NCI-H146 (cell line): ENCODE results near the gene USP17L20.
"Not testable (repeated sequence)": the region's sequence is repeated elsewhere in the genome, so short reads cannot be mapped to it uniquely, and the experiment has no call there.

Experiments used
- DNase-seq: peaks from one replicate; lab custom pipeline; 2025; lab: John Stamatoyannopoulos, UW

The USP17L20 gene

GRCh38 chr4:9257824-9258223 lies at the start of gene USP17L20:
Gene USP17L20 (plus strand): TSS chr4:9258124. CDS start chr4:9258124, 0 bp downstream.
- DNase-seq, result not testable (repeated sequence)

DNA sequence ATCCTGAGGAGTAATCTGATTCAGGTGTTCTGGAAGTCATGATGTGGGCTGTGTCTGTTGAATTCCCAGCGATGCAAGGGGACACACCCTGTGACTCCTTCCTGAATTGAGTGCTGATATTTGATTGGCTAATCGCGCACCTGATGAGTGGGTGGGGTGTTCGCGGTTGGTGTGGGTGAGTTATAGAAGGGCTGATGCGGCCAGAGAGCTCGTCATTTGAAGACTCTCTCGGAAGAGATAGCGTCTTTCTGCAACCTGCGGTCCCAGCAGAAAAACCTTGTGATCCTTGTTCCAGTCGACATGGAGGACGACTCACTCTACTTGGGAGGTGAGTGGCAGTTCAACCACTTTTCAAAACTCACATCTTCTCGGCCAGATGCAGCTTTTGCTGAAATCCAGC lies 47.6 kb upstream of the USP17L20 start, which contains the start of gene USP17L10:
USP17L10 (plus strand) TSS at position 301 of the 400 bp plus-strand sequence; CDS start at position 301, 0 bp downstream.
- not testable (repeated sequence) for DNase-seq

DNA sequence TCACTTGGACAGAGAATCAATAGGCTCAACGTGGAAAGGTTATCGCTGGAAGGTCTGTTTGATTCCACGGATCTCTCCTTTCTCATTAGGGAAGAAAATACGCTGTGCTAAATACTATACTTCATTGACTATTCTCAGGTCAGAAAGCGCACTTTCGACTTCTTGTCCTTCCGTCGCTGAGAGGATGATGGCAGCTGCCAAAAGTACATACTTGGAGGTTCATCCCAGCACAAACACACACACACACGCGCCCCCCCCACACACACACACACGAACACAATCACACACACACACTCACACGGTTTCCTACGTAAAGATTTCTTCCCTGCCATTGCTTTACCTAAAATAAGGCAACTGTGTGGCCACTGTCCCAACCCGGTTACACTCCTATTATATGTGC lies 43.2 kb upstream of the USP17L20 start:
- not testable (repeated sequence) for DNase-seq

GRCh38 chr4:9215105-9215504 lies 42.8 kb upstream of the USP17L20 start, which contains the start of gene USP17L11:
Gene USP17L11 (plus strand): TSS chr4:9215405. CDS start chr4:9215405, 0 bp downstream.
- not testable (repeated sequence) for DNase-seq

GRCh38 chr4:9219852-9220251 lies 38.1 kb upstream of the USP17L20 start, which contains the start of gene USP17L12:
Gene USP17L12 (plus strand): TSS chr4:9220152. CDS start chr4:9220152, 0 bp downstream.
- DNase-seq, result not testable (repeated sequence)

GRCh38 chr4:9224596-9224995 lies 33.3 kb upstream of the USP17L20 start, which contains the start of gene USP17L13:
Gene USP17L13 (plus strand): TSS chr4:9224896. CDS start chr4:9224896, 0 bp downstream.
- DNase-seq, result not testable (repeated sequence)

DNA sequence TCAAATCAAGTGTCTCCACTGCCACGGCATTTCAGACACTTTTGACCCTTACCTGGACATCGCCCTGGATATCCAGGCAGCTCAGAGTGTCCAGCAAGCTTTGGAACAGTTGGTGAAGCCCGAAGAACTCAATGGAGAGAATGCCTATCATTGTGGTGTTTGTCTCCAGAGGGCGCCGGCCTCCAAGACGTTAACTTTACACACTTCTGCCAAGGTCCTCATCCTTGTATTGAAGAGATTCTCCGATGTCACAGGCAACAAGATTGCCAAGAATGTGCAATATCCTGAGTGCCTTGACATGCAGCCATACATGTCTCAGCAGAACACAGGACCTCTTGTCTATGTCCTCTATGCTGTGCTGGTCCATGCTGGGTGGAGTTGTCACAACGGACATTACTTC lies 27.7 kb upstream of the USP17L20 start:
- DNase-seq, result not testable (repeated sequence)

DNA sequence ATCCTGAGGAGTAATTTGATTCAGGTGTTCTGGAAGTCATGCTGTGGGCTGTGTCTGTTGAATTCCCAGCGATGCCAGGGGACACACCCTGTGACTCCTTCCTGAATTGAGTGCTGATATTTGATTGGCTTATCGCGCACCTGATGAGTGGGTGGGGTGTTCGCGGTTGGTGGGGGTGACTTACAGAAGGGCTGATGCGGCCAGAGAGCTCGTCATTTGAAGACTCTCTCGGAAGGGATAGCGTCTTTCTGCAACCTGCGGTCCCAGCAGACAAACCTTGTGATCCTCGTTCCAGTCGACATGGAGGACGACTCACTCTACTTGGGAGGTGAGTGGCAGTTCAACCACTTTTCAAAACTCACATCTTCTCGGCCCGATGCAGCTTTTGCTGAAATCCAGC lies 23.8 kb upstream of the USP17L20 start, which contains the start of gene USP17L15:
USP17L15 (plus strand) TSS at position 301 of the 400 bp plus-strand sequence; CDS start at position 301, 0 bp downstream.
- DNase-seq, result not testable (repeated sequence)

DNA sequence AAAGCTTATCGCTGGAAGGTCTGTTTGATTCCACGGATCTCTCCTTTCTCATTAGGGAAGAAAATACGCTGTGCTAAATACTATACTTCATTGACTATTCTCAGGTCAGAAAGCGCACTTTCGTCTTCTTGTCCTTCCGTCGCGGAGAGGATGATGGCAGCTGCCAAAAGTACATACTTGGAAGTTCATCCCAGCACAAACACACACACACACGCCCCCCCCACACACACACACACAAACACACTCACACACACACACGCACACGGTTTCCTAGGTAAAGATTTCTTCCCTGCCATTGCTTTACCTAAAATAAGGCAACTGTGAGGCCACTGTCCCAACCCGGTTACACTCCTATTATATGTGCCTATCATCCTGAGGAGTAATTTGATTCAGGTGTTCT lies 19.5 kb upstream of the USP17L20 start:
- DNase-seq, result not testable (repeated sequence)

DNA sequence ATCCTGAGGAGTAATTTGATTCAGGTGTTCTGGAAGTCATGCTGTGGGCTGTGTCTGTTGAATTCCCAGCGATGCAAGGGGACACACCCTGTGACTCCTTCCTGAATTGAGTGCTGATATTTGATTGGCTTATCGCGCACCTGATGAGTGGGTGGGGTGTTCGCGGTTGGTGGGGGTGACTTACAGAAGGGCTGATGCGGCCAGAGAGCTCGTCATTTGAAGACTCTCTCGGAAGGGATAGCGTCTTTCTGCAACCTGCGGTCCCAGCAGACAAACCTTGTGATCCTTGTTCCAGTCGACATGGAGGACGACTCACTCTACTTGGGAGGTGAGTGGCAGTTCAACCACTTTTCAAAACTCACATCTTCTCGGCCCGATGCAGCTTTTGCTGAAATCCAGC lies 14.3 kb upstream of the USP17L20 start, which contains the start of gene USP17L17:
USP17L17 (plus strand) TSS at position 301 of the 400 bp plus-strand sequence; CDS start at position 301, 0 bp downstream.
- DNase-seq, result not testable (repeated sequence)

GRCh38 chr4:9247953-9248680 lies 9.8 kb upstream of the USP17L20 start, which contains the start of gene USP17L18:
Gene USP17L18 (plus strand): TSS chr4:9248630. CDS start chr4:9248630, 0 bp downstream.
- DNase-seq, result not testable (repeated sequence)

- DNase-seq, result not testable (repeated sequence)
Observed at GRCh38 chr4:9253078-9253477, 4.8 kb upstream of the USP17L20 start, which contains the start of gene USP17L19. Gene USP17L19 (plus strand): TSS chr4:9253378. CDS start chr4:9253378, 0 bp downstream.

DNA sequence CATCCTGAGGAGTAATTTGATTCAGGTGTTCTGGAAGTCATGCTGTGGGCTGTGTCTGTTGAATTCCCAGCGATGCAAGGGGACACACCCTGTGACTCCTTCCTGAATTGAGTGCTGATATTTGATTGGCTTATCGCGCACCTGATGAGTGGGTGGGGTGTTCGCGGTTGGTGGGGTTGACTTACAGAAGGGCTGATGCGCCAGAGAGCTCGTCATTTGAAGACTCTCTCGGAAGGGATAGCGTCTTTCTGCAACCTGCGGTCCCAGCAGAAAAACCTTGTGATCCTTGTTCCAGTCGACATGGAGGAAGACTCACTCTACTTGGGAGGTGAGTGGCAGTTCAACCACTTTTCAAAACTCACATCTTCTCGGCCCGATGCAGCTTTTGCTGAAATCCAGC lies 4.6 kb downstream of the USP17L20 start, which contains the start of gene USP17L21:
USP17L21 (plus strand) TSS at position 301 of the 400 bp plus-strand sequence; CDS start at position 301, 0 bp downstream.
- not testable (repeated sequence) for DNase-seq

DNA sequence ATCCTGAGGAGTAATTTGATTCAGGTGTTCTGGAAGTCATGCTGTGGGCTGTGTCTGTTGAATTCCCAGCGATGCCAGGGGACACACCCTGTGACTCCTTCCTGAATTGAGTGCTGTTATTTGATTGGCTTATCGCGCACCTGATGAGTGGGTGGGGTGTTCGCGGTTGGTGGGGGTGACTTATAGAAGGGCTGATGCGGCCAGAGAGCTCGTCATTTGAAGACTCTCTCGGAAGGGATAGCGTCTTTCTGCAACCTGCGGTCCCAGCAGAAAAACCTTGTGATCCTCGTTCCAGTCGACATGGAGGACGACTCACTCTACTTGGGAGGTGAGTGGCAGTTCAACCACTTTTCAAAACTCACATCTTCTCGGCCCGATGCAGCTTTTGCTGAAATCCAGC lies 9.4 kb downstream of the USP17L20 start, which contains the start of gene USP17L22:
USP17L22 (plus strand) TSS at position 301 of the 400 bp plus-strand sequence; CDS start at position 301, 0 bp downstream.
- DNase-seq, result not testable (repeated sequence)

DNA sequence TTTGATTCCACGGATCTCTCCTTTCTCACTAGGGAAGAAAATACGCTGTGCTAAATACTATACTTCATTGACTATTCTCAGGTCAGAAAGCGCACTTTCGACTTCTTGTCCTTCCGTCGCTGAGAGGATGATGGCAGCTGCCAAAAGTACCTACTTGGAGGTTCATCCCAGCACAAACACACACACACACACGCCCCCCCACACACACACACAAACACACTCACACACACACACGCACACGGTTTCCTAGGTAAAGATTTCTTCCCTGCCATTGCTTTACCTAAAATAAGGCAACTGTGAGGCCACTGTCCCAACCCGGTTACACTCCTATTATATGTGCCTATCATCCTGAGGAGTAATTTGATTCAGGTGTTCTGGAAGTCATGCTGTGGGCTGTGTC lies 13.8 kb downstream of the USP17L20 start:
- DNase-seq, result not testable (repeated sequence)
